Subcutaneous abdominal adipose tissue (tissue), 5 donors: ENCODE measurements around the gene KCNMA1.

Experiments
- H3K27ac ChIP-seq: one replicate; pipeline ENCODE4 v1.7.0; 2013; ENCODE audit warnings: low read depth, mild to moderate bottlenecking, inconsistent platforms, low read length, moderate library complexity
- H3K27me3 ChIP-seq, 5 donors: one replicate each; pipeline ENCODE4 v1.7.0; 2013; ENCODE audit warnings: low read length in 5 of 5, inconsistent platforms in 1 of 5; ENCODE audit not compliant: control insufficient read depth in 5 of 5, insufficient read depth in 4 of 5
- H3K36me3 ChIP-seq, 5 donors: one replicate each; pipeline ENCODE4 v1.7.0; 2013; ENCODE audit warnings: low read length in 5 of 5; ENCODE audit not compliant: control insufficient read depth in 5 of 5, insufficient read depth in 5 of 5
- H3K4me1 ChIP-seq, 5 donors: one replicate each; pipeline ENCODE4 v1.7.0; 2013; ENCODE audit warnings: low read length in 5 of 5, mild to moderate bottlenecking in 3 of 5, moderate library complexity in 1 of 5; ENCODE audit not compliant: control insufficient read depth in 5 of 5, insufficient read depth in 5 of 5
- H3K4me3 ChIP-seq, 5 donors: one replicate each; pipeline ENCODE4 v1.7.0; 2013; ENCODE audit warnings: low read length in 5 of 5, low read depth in 1 of 5
- H3K9ac ChIP-seq, 5 donors: one replicate each; pipeline ENCODE4 v1.7.0; 2013; ENCODE audit warnings: low read length in 5 of 5, mild to moderate bottlenecking in 4 of 5, moderate library complexity in 3 of 5
- H3K9me3 ChIP-seq, 5 donors: one replicate each; pipeline ENCODE4 v1.7.0; 2013; ENCODE audit warnings: low read length in 5 of 5; ENCODE audit not compliant: control insufficient read depth in 5 of 5
- donor health status: healthy.
- donor health status: healthy.
- donor health status: healthy.
- donor health status: healthy.
- donor health status: healthy.

Gene KCNMA1

GRCh38 chr10:76881477-76882220 is 756.0 kb downstream of the KCNMA1 start:
- H3K9ac ChIP-seq = no peak overlapping the region
- H3K4me3 ChIP-seq = no peak overlapping the region
- H3K4me1 ChIP-seq = peaks cover 0 to 22% (median 8%) of the 10 kb centered on the region in 5 donors
- no peaks in the 10 kb centered on the region for H3K36me3 ChIP-seq
- H3K27me3 ChIP-seq = peaks cover 0 to 2% (median 0%) of the 10 kb centered on the region in 5 donors
- H3K9me3 ChIP-seq = no peaks in the 10 kb centered on the region
- H3K27ac ChIP-seq = no peak overlapping the region

- Histone ChIP-seq H3K4me3 (no peak overlapping the region), H3K27me3 (peaks cover 0 to 2% (median 0%) of the 10 kb centered on the region in 5 donors), H3K4me1 (peaks cover 0 to 22% (median 8%) of the 10 kb centered on the region in 5 donors), H3K9me3 (no peaks in the 10 kb centered on the region), H3K27ac (no peak overlapping the region), H3K36me3 (no peaks in the 10 kb centered on the region), H3K9ac (no peak overlapping the region)
Observed at GRCh38 chr10:76880931-76881330, 756.7 kb downstream of the KCNMA1 start.

GRCh38 chr10:76879116-76879913 is 758.3 kb downstream of the KCNMA1 start:
- Histone ChIP-seq H3K9ac (no peak overlapping the region), H3K9me3 (no peaks in the 10 kb centered on the region), H3K27ac (no peak overlapping the region), H3K4me3 (no peak overlapping the region), H3K4me1 (peaks cover 0 to 27% (median 11%) of the 10 kb centered on the region in 5 donors), H3K27me3 (peaks cover 0 to 2% (median 0%) of the 10 kb centered on the region in 5 donors), H3K36me3 (no peaks in the 10 kb centered on the region)

GRCh38 chr10:76878514-76878913 is 759.1 kb downstream of the KCNMA1 start:
- no peak overlapping the region for H3K4me3 ChIP-seq
- no peak overlapping the region for H3K27ac ChIP-seq
- H3K4me1 ChIP-seq = peaks cover 2 to 31% (median 16%) of the 10 kb centered on the region in 5 donors
- no peaks in the 10 kb centered on the region for H3K36me3 ChIP-seq
- H3K9ac ChIP-seq = no peak overlapping the region
- peaks cover 0 to 2% (median 0%) of the 10 kb centered on the region in 5 donors for H3K27me3 ChIP-seq
- H3K9me3 ChIP-seq = no peaks in the 10 kb centered on the region

- no peak overlapping the region for H3K9ac ChIP-seq
- H3K4me3 ChIP-seq = no peak overlapping the region
- H3K9me3 ChIP-seq = peaks cover 0 to 2% (median 0%) of the 10 kb centered on the region in 5 donors
- H3K27me3 ChIP-seq = peaks cover 0 to 5% (median 0%) of the 10 kb centered on the region in 5 donors
- no peaks in the 10 kb centered on the region for H3K36me3 ChIP-seq
- H3K27ac ChIP-seq = peak overlapping the region; percentile 58
- H3K4me1 ChIP-seq = peaks cover 2 to 20% (median 12%) of the 10 kb centered on the region in 5 donors
Observed at GRCh38 chr10:76874896-76875295, 762.7 kb downstream of the KCNMA1 start.

DNA sequence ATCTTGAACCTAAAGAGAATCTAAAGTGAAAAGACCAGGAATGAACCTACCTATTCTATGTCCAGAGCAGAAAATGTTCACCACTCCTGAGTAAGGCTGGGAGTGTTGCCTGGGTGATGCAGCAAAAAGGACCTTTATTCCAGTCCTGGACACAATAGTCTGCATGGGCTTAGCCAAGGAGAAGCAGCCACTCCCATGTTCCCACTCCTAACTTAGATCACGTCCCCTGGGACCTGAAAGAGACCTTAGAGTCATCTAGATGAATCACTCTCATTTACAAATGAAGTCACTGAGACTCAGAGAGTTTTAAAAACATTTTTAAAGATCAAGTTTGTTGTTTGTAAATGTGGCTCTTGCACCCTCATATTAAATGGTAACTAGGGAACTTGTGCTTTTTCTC is 763.4 kb downstream of the KCNMA1 start:
- H3K9me3 ChIP-seq = peaks cover 0 to 2% (median 0%) of the 10 kb centered on the region in 5 donors

DNA sequence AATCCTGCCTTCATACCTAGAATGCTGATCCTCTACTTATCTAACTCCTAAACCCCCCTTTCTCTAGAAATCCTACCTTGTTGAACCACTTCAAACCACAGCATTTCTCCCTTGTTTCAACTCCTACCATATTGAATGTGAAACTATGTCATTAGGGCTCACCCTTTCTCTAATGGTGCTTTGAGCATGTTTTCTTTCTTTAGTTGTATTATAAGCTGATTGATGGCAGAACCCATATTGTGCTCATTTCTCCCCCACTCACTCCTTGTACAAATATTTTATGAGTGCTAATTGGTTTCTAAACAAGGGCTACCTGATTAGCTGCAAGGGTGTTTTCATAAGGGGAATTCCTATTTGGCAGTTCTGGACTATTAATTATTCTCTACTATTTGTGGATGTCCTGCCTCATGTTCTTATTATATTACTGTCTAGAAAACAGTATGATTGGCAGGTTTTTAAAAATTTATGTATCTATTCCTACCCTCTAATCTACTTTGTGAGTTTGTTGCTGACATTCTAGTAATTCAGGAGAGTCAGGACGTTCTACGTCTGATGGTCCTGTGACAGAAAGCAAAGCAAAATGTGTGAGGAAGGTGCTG is 765.8 kb downstream of the KCNMA1 start:
- Histone ChIP-seq H3K36me3 (no peaks in the 10 kb centered on the region), H3K4me1 (peaks cover 2 to 15% (median 13%) of the 10 kb centered on the region in 5 donors), H3K9me3 (peaks cover 0 to 2% (median 0%) of the 10 kb centered on the region in 5 donors), H3K4me3 (no peak overlapping the region), H3K27me3 (peaks cover 0 to 5% (median 0%) of the 10 kb centered on the region in 5 donors), H3K27ac (no peak overlapping the region), H3K9ac (no peak overlapping the region)

More for the DNA sequence above, 763.4 kb downstream of the KCNMA1 start:
- H3K4me3 ChIP-seq = no peak overlapping the region
- H3K27me3 ChIP-seq = peaks cover 0 to 5% (median 0%) of the 10 kb centered on the region in 5 donors
- no peak overlapping the region for H3K9ac ChIP-seq
- H3K36me3 ChIP-seq = no peaks in the 10 kb centered on the region
- peaks cover 2 to 14% (median 13%) of the 10 kb centered on the region in 5 donors for H3K4me1 ChIP-seq
- peak overlapping the region; percentile 58 for H3K27ac ChIP-seq

DNA sequence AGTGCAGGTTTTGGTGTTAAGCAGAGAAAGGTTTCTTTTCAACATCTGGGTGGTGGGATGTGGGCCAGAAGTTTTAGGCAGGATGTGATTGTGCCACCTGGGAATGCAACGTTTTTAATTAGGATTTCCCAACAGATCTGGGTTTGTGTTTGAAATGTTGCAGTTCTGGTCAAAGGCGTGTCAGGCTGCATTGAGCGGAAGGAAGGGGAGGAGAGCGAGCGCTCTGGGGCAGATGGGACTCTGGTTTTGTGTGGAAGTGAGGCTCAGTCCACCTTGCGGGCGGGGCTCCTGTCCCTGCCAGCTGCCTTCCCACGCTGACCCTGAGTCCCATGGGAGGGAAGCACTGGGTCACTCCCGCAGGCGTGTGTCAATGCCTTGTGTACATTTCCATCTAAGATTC is 767.7 kb downstream of the KCNMA1 start:
- H3K4me3 ChIP-seq = no peak overlapping the region
- H3K27ac ChIP-seq = no peak overlapping the region
- peaks cover 0 to 2% (median 0%) of the 10 kb centered on the region in 5 donors for H3K9me3 ChIP-seq
- H3K9ac ChIP-seq = no peak overlapping the region
- peaks cover 2 to 15% (median 11%) of the 10 kb centered on the region in 5 donors for H3K4me1 ChIP-seq
- no peaks in the 10 kb centered on the region for H3K36me3 ChIP-seq
- H3K27me3 ChIP-seq = peaks cover 0 to 5% (median 0%) of the 10 kb centered on the region in 5 donors

GRCh38 chr10:76868098-76868977 is 769.3 kb downstream of the KCNMA1 start:
- Histone ChIP-seq H3K9ac (no peak overlapping the region), H3K27me3 (peaks cover 0 to 5% (median 0%) of the 10 kb centered on the region in 5 donors), H3K27ac (no peak overlapping the region)

More at GRCh38 chr10:76868098-76868977, 769.3 kb downstream of the KCNMA1 start:
- Histone ChIP-seq H3K36me3 (no peaks in the 10 kb centered on the region), H3K4me1 (peaks cover 0 to 7% (median under 1%) of the 10 kb centered on the region in 5 donors), H3K4me3 (no peak overlapping the region), H3K9me3 (peaks cover 0 to 2% (median 0%) of the 10 kb centered on the region in 5 donors)
